HG03558 (cell line): ENCODE data around the gene ARL15.
"Not testable (repeated sequence)": the region's sequence is repeated elsewhere in the genome, so short reads cannot be mapped to it uniquely, and the experiment has no call there.

Experiments
- ATAC-seq: cut with Tn5 transposase; IDR thresholded peaks from one replicate; pipeline ENCODE4 v1.9.1; 2021; ENCODE audit warnings: moderate number of reproducible peaks; ENCODE audit not compliant: unreplicated experiment; ENCODE audit errors: extremely low read depth

ARL15 gene

DNA sequence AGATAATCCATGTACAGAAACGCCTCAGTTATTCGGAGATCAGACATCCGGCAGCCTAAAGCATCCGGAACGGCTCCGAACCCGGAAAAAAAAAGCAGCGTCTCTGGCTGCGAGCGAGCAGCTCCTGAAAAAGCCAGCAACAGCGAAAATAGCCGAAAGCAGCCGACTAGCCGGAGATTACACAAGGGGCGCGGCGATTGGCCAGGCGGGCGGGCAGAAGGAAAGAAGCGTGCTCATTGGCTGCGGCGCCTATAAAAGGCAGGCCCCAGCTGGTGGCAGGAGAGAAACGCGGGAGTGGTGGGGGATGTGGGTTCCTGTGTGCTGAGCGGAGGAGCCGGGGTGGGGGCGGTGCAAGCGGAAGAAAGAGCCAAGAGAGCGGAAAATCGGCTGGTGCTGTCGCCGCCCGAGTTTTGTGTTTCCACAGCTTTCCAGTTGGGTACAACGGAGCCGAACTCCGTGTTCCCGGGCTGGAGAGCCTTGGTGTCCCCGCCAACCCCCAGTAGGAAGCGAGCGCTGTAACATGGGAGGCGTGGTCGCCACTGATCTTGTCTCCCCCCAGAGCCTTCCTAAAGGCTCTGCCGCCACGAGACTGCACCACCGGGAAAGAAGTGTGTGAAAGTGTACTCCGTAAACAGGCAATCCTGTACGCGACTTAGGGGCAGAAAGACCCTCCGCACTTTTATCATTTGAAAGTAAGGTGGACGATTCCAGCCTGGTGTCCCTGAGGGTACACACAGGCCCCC lies at the start of gene ARL15:
TSS of gene ARL15 (minus strand) at position 141 of the 743 bp plus-strand sequence.
- ATAC-seq: peak; percentile 96

DNA sequence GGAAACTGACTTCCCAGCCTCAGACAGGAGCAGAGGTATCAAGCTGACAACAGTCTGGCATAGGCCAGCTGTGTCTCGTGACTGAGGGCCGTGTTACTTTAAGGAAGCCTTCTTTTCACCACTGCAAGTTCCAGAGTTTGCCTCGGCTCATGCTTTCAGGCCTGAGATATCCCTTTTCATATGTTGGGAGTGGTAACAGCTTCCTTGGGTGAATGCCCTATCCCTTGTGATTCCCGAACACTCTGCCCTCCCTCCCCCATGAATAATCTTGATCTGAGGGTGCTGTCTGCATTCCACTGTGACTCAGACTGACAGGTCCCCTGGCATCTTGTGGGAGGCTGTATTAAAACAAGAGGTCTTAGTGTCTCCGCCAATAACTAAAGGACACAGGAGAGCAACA lies 49.7 kb upstream of the ARL15 start:
- ATAC-seq: no peak

DNA sequence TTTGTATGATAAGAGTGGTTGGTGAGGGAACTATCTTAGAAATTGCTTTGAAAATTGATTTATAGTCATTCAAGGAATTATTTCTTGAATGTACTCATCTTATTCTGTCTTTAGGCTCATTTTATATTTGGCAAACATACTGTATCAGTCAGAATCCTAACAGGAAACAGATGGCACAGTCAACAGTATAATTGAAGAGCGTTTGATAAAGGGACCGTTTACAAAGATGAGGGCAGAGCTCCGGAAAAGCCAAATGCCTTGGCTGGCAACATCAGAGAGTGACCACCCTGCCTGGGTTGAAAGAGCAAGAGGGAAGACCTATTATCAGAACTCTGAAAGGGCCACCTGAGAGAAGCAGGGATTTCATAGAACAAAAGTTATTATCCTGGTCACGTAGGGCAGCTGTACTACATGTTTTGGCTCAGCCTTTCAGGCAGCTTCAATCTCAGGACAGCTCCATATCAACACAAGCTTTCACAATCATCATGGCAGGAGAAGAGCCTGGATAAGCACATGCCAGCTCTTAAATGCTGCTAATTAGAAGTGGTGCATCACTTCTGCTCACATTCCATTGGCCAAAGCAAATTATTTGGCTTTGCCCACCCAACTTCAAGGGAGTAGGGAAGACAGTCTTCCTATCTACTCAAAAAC lies 47.2 kb upstream of the ARL15 start:
- ATAC-seq: no peak

DNA sequence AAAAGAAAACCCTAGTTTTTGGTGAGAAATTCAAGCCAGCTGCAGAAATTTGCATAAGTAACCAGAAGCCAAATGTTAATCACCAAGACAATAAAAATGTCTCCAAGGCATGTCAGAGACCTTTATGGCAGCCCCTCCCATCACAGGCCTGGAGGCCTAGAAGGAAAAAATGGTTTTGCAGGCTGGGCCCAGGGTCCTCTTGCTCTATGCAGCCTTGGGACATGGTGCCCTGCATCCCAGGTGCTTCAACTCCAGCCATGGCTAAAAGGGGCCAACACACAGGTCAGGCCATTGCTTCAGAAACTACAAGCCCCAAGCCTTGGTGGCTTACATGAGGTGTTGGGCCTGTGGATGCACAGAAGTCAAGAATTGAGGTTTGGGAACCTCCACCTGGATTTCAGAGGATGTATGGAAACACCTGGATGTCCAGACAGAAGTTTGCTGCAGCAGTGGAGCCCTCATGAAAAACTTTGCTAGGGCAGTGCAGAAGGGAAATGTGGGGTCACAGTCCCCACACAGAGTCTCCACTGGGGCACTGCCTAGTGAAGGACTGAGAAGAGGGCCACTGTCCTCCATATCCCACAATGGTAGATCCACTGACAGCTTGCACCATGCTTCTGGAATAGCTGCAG lies 43.7 kb upstream of the ARL15 start:
- not testable (repeated sequence) for ATAC-seq

DNA sequence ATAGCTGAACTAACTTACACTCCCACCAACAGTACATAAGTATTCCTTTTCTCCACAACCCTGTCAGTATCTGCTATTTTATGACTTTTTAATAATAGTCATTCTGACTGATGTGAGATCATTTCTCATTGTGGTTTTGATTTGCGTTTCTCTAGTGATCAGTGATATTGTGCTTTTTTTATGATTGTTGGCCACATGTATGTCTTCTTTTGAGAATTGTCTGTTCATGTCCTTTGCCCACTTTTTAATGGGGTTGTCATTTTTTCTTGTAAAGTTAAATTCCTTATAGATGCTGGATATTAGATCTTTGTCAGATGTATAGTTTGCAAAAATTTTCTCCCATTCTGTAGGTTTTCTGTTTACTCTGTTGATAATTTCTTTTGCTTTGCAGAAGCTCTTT lies 42.2 kb upstream of the ARL15 start:
- not testable (repeated sequence) for ATAC-seq

DNA sequence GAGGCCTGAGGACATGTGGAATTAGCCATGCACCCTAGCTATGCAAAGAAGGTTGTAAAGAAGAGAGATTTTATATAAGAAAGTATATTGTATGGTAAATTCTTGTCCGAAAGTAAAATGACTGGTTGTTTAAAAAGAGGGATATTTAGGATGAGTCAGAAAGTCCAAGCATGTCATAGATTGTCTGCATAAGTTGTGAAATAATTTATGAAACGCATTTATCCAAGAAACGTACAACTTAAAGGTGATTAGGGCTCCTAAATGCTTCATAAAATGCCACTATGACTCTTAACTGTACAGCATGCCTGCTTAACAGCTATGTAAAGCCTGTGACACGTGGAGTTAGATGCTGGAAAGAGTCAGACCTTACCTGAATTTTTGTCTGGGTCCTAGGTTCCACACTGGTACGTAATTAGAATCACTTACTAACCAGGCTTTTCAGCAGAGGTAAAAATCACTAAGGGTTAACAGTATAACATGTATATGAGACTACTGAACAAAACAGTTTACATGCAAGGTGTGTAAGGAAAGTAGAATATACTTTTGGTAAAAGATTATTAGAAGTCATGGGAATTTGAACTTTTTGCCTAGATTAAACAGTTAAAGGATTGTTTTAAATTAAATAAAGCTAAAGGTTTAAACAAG lies 37.0 kb upstream of the ARL15 start:
- ATAC-seq: no peak

DNA sequence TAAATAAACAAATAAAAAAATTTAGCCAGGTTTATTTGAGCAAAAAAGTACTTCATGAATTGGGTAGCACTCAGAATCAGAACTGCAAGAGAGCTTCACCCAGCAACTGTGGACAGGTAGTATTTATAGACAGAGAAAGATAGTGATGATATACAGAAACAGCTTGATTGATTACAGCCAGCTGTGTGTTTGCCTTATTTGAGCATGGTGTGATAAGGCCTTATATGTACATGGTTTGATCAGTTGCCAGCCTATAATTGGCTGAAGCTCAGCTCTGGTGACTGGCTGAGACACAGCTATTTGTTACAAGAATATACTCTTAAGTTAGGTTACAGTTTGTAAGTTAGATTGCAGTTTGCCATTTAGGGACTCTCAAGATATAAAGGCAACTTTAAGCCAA lies 34.3 kb upstream of the ARL15 start:
- ATAC-seq: no peak

DNA sequence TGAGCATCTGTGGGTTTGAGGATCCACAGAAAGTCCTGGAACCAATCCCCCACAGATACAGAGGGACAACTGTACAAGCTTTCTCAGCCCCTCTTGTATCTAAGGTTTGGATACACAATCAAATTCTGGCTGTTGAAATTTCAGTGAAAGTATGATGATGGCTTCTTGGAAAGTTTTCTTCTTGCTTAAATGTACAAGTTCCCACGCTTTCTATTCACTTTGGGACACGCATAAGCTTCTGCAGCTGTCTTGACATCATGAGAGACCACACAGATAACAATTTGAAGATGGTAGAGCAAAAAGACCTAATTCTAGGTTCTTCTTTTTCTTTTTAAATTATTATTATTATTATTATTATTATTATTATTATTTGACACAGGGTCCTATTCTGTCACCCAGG lies 31.6 kb upstream of the ARL15 start:
- no peak for ATAC-seq

DNA sequence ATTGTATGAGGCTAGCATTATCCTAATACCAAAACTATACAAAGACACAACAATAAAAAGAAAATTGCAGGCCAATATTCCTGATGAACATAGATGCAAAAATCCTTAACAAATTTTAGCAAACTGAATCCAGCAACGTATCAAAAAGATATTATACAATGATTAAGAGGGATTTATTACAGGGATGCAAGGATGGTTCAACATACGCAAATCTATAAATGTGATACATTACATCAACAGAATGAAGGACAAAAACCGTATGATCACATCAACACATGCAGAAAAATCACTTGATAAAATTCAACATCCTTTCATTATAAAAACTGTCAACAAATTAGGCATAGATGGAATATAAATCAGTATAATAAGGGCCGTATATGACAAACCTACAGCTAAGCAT lies 27.1 kb upstream of the ARL15 start:
- ATAC-seq: no peak

DNA sequence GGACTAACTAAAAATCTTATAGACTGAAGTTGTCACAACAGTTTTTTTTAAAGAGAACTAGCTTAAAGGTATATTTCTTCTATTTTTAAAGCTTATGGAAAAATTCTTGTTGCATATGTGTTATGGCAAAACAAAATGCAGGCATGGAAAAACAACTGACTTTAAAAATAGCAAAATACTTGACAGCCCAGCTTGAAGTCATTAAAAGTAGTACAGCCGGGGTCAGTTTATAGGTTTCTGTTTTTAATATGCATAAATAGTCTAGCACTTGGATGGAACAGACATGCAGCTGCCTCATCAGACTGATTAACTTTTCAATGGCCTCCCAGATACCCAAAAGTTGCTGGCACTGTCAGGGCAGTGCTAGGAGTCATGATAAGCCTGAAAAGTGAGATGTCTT lies 22.3 kb upstream of the ARL15 start:
- no peak for ATAC-seq

DNA sequence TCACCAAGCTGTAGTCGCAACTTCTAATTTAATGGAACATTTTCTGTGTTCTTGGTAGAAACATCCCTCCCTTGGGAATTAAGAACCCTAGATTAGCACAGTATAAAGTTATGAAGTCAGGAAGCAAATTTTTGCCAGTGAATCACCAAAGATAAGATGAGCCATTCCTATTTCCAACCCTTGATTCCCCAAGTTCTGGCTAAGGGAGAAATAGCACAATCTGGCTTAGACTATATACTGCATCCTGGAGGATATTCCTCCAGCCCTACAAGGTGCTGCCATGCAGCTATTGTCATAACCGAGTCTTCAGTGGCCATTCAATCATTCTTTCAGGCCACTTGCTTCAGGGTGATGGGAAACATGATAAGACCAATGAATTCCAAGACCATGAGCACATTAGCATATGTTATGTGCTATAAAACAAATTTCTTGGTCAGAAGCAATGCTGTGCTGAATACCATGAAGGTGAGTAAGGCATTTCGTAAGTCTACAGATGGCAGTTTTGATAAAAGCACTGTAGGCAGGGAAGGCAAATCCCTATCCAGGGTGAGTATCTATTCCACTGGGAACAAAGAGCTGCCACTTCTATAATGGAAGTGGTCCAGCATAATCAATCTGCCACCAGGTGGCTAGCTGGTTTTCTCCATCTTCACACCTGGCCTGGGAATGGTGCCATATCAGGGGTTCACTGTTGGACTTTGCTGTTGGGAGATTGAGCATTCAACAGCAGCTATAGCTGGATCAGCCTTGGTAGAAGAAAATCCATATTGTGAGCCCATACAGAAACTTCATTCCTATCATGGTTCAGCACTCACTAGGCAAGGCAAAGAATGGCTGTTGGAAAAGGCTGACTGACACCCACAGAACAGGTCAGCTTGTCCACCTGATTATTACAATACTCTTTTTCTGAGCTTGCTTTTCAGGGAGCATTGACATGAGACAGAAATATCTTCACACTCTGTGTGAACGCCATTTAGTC lies 19.6 kb upstream of the ARL15 start:
- no peak for ATAC-seq

DNA sequence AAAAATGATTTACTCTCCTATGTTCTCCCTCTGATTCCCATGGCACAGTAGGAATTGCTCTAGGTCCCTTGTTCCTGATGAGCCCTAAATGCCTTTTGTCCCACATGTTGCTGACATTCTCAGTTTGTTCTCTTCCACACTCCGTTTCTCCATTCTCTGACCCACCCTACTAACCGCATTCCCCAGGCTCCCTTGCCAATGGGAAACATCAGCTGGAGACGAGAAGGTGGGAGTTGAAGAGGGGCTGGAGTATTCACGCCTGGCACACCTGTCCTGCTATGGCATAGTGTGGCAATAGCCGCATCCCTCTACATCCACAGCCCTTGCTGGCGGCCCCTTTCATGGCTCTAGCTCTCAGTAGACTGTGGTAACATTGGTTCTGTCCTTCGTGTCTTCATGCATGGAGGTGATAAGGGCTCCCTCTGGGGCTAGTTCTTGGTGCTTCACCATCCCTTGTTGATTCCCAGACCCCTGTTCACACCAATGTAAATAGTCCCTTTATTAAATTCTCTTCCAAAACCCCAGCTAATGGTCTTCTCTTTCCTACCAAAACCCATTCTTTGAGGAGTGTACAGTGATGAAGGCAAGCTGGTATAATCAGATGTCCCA lies 16.4 kb upstream of the ARL15 start:
- ATAC-seq: no peak

DNA sequence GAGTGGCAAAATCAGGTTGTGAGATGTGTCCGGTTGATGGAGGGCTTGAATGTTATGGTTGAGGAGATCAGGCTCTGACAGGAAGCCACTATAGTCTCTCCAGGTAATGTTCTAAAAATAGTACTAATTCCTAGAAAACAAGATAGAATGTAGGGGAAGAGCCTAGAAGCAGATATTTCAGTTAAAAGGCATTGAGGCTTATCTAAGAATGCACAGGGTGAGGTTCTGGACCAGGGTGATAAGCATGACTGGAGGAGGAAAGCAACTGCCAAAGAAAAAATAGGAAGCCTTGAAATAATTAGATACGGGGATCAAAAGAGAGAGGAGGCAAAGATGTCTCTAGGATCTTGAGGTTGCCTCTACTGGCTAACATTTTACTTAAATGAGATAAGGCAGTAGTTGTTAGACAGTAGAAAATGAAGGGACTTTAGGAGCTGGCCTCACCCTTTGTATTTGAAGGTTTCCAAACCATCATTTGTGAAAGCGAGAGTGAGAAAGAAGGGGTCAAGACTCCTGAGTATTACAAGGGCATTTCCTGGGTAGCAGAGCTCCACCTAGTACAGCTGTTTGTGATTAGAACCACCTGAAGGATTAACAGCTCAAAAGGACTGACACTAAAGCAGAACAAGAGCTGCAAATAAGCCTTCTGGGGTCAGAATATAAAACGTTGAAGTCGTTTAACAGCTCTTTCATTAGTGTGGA lies 15.4 kb upstream of the ARL15 start:
- no peak for ATAC-seq

DNA sequence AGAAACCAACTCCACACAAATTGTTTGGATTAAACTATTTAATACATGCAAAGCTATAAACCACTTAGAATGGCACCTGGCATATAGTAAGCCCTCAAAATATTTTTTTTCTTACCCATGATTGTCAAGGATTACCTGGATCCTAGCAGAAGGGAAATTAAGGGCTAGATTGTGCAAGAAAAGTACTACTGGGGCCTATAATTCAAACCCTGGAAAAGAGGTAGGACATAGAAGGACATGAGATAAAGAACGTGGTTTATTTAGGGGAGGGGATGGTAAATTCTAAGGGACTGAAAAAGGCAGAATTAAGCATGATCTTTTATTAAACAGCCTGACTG lies 14.9 kb upstream of the ARL15 start:
- no peak for ATAC-seq

DNA sequence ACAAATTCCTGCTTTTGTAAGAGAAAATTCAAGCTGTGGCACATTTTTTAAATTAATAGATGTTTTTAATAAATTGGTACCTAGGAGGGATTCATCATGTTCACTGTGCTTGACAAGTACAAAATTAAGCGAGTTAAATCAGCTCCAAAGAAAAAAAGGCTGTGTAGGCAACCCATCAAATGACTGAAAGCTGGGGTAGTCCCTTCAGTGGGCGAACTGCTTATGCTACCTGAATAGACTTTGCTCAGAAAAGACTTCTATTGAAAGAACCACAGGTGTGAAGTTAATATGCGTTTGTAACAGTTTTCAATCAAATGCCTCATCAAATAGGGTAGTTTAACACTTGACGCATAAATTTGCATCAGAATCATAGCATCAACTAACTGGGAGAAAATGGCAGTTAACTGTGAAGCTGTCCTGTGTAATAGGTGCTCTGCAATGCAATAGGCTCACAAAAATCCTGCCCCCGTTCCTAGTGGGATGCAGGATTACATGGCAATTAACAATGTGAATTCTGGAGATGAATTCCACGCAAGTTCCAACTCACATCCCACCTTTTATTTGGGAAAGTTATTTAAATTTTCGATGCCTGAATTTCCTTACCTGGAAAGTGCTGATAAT lies 14.4 kb upstream of the ARL15 start:
- no peak for ATAC-seq

DNA sequence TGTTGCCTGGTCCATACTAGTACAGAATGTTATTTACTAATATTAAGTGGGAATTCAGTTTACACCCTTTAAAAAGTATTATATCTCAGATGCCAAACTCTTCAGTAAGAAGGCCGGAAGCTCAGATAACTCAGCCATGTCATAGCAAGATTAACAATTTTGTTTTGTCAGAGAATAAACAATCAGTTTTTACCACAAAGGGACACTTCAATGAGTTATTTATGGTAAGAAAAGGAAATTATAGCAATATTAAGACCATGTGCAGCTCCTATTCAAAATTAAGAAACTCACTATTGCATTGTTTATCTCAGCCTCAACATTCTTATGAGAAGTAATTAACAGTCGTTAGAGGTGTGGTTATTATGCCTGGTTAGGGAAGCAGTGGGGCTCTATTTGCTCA lies 13.1 kb upstream of the ARL15 start:
- no peak for ATAC-seq

DNA sequence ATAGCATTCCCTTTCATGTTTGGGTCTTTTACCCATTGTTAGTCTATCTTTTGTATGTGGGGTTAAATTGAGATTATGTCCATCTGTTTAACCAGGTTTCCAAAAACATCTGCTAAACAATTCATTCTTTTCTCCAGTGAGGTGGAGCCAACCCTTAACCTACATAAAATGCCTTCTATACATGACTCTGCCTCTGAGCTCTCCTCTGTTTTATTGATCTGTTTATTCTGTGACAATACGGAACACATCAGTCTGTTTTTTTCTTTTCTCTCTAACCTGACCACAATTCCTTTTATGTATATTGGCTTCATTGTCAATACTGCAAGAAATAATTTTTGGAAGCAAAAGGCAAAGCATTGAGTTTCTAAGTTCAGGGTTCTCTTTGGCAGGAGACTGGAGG lies 9.9 kb upstream of the ARL15 start:
- no peak for ATAC-seq

DNA sequence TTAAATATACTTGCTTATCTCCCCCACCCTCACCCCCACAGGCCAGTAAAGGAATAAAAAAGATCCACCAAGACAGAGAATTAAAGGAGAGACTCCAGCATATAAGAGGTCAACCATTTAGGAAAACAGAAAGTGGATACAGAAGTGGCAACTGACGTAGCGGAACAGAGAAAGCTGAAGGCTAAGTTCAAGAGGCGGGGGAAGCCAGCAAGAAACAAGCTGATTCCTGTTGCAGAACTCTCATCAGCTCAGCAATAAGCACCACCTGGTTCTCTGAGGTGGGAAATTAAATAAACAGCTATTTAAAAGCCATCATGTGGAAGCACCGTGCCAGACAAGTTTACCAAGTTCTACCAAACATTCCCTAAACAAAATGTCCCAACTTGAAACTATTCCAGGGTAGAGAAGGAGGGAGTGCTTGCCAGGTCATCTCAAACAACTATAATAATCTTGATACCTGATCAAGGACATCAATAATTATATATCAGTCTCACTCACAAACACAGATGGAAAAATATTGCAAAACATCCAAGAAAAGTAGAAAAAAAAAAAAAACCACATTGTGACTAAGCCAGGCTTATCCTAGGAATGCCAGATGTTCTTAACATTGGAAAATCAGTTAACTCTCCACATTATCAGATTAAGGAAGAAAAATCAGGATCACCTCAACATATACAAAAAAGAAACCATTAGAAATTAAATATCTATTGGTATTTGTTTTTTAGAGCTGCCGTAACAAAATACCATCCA lies 7.3 kb upstream of the ARL15 start:
- no peak for ATAC-seq
